GM21825 (cell line): ENCODE results near the gene LURAP1L.
"Not testable (repeated sequence)": the region's sequence is repeated elsewhere in the genome, so short reads cannot be mapped to it uniquely, and the experiment has no call there.

Experiments
- ATAC-seq: cut with Tn5 transposase; IDR thresholded peaks from one replicate; pipeline ENCODE4 v1.9.1; 2021; ENCODE audit warnings: mild to moderate bottlenecking, moderate library complexity; ENCODE audit not compliant: unreplicated experiment

LURAP1L gene

DNA sequence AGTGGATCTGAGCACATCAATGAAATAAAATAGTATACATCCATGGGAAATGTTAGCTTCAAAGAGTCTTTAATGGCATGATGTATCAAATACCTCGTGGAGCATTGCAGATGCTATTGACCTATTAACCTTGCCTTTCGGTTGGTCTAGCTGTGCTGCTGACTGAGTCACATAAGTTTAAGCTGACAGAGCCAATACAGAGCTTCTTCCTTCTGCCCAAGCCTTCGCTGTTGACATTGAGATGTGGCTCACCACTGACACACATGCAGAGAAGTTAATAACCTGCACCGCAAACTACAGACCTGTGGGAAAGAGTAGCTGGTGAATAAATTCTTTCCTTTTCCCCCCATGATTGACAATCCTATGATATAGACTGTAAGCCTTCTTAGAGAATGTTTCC is 78.2 kb downstream of the LURAP1L start:
- no peak for ATAC-seq

DNA sequence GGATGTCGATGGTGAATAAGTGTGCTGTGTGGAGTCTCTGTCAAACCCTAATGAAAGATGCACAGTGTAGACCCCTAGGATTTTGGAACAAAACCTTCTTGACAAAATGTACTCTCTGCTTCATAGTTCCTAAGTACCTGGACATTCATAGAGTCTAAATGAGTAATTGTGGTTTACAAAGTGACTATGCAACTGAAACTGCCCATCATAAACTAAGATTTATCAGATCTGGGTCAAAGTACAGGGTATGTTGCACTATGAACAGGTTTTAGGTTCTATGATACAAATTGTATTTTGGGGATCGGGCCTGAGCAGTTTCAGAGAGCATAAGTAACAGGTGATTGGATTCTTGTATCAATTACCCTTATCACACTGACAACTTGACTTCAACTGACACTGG is 79.4 kb downstream of the LURAP1L start:
- ATAC-seq: no peak

- no peak for ATAC-seq
Observed at GRCh38 chr9:12855066-12855465, 80.2 kb downstream of the LURAP1L start.

GRCh38 chr9:12856603-12857002 is 81.8 kb downstream of the LURAP1L start:
- ATAC-seq: no peak

GRCh38 chr9:12859704-12860251 is 85.0 kb downstream of the LURAP1L start:
- ATAC-seq: no peak

- ATAC-seq: no peak
Observed at GRCh38 chr9:12860998-12861397, 86.2 kb downstream of the LURAP1L start.

GRCh38 chr9:12862611-12863410 is 88.0 kb downstream of the LURAP1L start:
- no peak for ATAC-seq

DNA sequence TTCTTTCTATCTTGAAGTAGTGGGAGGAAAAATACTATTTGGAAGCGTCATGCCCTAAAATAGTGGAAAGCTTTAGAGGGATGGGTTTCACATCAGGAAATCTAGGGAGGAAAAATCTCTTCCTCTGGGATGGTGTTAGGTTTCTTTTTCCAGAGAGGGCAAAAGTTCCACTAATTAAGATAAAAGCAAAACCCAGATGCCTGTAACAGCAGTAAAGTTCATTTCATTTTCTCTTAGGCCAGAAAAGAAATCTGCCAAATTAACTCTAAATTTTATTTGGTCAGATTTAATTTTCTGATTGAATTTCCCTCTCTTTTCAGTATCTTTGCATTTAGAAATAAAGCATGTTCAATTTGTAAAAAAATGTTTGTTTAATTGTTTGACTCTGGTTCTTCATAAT is 88.8 kb downstream of the LURAP1L start:
- no peak for ATAC-seq

- not testable (repeated sequence) for ATAC-seq
Observed at GRCh38 chr9:12865380-12865779, 90.6 kb downstream of the LURAP1L start.
